Heart left ventricle (tissue), 16 donors: ENCODE results near the gene DIP2C. TPM values are rescaled to one million over a fixed set of nuclear protein-coding genes. Genes with fewer than 3 reads are reported as not detected.

Source experiments
- ATAC-seq, 4 donors: fragments of 200-7000 bp; cut with Tn5 transposase; one replicate each; pipeline ENCODE4 v1.9.1; 2020 to 2022; ENCODE audit warnings: moderate library complexity in 4 of 4, mild to moderate bottlenecking in 3 of 4, moderate number of reproducible peaks in 1 of 4
- DNase-seq, 5 donors: peaks; one replicate each; pipeline ENCODE4 v3.0.0-alpha.2; 2020
- H3K27ac ChIP-seq, 12 donors: fragments of 200-600 bp; sonication (generic) in 4 of 12; one replicate each; pipeline versions ENCODE4 v1.5.0 to v1.8.0; 2016 to 2022; ENCODE audit warnings: mild to moderate bottlenecking in 2 of 12
- H3K27me3 ChIP-seq, 9 donors: fragments of 200-600 bp; sonication (generic) in 2 of 9; one replicate each; pipeline versions ENCODE4 v1.5.1 to v1.8.0; 2016 to 2022; ENCODE audit warnings: mild to moderate bottlenecking in 3 of 9
- H3K36me3 ChIP-seq, 9 donors: fragments of 200-600 bp; sonication (generic) in 2 of 9; one replicate each; pipeline versions ENCODE4 v1.5.0 to v1.8.0; 2018 to 2022; ENCODE audit warnings: mild to moderate bottlenecking in 2 of 9
- H3K4me1 ChIP-seq, 12 donors: fragments of 200-600 bp; sonication (generic) in 4 of 12; one replicate each; pipeline versions ENCODE4 v1.5.0 to v1.8.0; 2016 to 2022; ENCODE audit warnings: mild to moderate bottlenecking in 3 of 12
- H3K4me3 ChIP-seq, 12 donors: fragments of 200-600 bp; sonication (generic) in 4 of 12; one replicate each; pipeline versions ENCODE4 v1.5.0 to v1.8.0; 2017 to 2022; ENCODE audit warnings: mild to moderate bottlenecking in 9 of 12, moderate library complexity in 4 of 12
- H3K9me3 ChIP-seq, 12 donors: fragments of 200-600 bp; sonication (generic) in 4 of 12; one replicate each; pipeline versions ENCODE4 v1.5.0 to v1.8.0; 2016 to 2022; ENCODE audit warnings: mild to moderate bottlenecking in 1 of 12
- POLR2A ChIP-seq, 2 donors: fragments of 450-650 bp; IDR thresholded peaks; one replicate each; pipeline ENCODE4 v1.6.1; 2017; ENCODE audit warnings: antibody characterized with exemption in 2 of 2, mild to moderate bottlenecking in 2 of 2, moderate library complexity in 2 of 2
- WGBS, 4 donors: extraction: QIAGEN DNeasy Blood & Tissue Kit in 2 of 4; methylation state at CpG; one replicate each; pipeline versions ENCODE4 v1.1.5 to v1.1.7; 2013 to 2018; 5-methylcytosine and 5-hydroxymethylcytosine counted together
- intact Hi-C, 10 donors: fragments of 100-400 bp; cut with DNase I; formaldehyde crosslinking; loops; one replicate each; pipeline versions ENCODE4 v1.11.1 to v1.14.2; 2022
- microRNA-seq, 4 donors: library from miRNA; unstranded; fragments of <30 nt; microRNA quantifications; one replicate each; pipeline versions ENCODE4 to v1.2.0, GENCODE V29; 2017 to 2020
- polyA plus RNA-seq, 2 donors: library from polyadenylated mRNA; stranded (reverse); fragments of 200-250 nt; gene quantifications; one replicate each; pipeline ENCODE4 v1.2.3, GENCODE V29; 2013
- total RNA-seq, 9 donors: library from RNA; depleted of rRNA in 2 of 9; stranded (reverse); fragments of >200 nt in 2 of 9; fragmentation: NEBNext Ultra II Directional in 3 of 9; extraction: Animal tissue kit (Norgen Biotek cat#: 25700) in 3 of 9; gene quantifications; one replicate each; pipeline versions ENCODE4 v1.1.0 to v1.2.4, GENCODE V29; 2016 to 2023
- TF ChIP-seq, protein P1 (sequence below), 12 donors: fragments of 200-600 bp; sonication (generic) in 4 of 12; IDR thresholded peaks; one replicate each; pipeline versions ENCODE4 v1.5.0 to v1.8.0; 2018 to 2022; ENCODE audit warnings: antibody characterized with exemption in 12 of 12, mild to moderate bottlenecking in 5 of 12
- donor health status: ischemic (EF 13 %, LVEDD 7.1; RV severe dilation, severe dysfunction).
- donor health status: healthy with polysubstance abuse.
- donor health status: DM: no; HTN: yes; CAD: no.
- donor health status: DM: no; HTN: no; CAD: no.
- donor health status: ischemic (EF 25% LVEDD 6.9; RV normal size, moderate dysfunction).
- donor health status: ischemic (EF 25% LVEDD 5.7; RV mildly dilated, moderate dysfunction).
- donor health status: healthy.
- donor health status: DM: yes; HTN: yes; CAD: no.
- donor health status: ischemic (EF 35%, LVEDD 5.7; RV mildly dilated, moderate dysfunction).
- donor health status: nonischemic (EF 11% LVEDD 7.7; RV severe dilation, severe dysfunction).
- donor health status: DM: yes; HTN: yes; CAD: no.
- donor health status: PGD.
- donor health status: ischemic (EF 29% LVEDD 5.4; RV normal size, mild dysfunction).
- donor health status: nonischemic (EF 23%, LVEDD 6.1; RV moderate dilation, normal function).

DIP2C gene
- total and polyA plus RNA-seq, 11 donors: 7.4 to 43.1 (median 28.5) TPM

DNA sequence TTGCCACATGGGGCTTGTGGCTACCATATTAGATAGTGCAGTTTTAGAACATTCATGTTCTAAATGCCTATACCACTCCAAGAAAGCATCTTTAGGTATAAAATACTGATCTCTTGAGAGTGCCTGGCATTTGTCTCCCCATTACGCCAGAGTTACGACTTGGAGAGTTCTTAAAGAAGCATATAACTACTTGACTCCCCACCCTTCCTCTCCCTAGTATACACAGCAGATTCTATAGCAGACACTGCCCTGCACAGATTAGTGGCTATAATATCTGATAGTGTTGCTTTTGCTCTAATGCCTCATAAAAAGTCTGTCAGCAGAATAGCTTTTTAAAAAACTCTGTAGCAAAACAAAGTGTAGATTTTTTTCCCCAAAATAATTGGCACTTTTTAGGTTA is 463.4 kb downstream of the DIP2C start:
- H3K4me1 ChIP-seq: peaks cover 0 to under 1% (median 0%) of the 10 kb centered on the region in 12 donors
- TF ChIP-seq, protein P1, sequence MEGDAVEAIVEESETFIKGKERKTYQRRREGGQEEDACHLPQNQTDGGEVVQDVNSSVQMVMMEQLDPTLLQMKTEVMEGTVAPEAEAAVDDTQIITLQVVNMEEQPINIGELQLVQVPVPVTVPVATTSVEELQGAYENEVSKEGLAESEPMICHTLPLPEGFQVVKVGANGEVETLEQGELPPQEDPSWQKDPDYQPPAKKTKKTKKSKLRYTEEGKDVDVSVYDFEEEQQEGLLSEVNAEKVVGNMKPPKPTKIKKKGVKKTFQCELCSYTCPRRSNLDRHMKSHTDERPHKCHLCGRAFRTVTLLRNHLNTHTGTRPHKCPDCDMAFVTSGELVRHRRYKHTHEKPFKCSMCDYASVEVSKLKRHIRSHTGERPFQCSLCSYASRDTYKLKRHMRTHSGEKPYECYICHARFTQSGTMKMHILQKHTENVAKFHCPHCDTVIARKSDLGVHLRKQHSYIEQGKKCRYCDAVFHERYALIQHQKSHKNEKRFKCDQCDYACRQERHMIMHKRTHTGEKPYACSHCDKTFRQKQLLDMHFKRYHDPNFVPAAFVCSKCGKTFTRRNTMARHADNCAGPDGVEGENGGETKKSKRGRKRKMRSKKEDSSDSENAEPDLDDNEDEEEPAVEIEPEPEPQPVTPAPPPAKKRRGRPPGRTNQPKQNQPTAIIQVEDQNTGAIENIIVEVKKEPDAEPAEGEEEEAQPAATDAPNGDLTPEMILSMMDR (IDR thresholded peaks at IDR 0.05): no peak
- no peak for ATAC-seq
- H3K27me3 ChIP-seq: no peaks in the 10 kb centered on the region
- peaks cover 0 to 5% (median 0%) of the 10 kb centered on the region in 9 donors for H3K36me3 ChIP-seq
- no peak overlapping the region for H3K4me3 ChIP-seq
- H3K27ac ChIP-seq: no peak overlapping the region
- 93 to 98% (median 96%) methylated on average over 2 of the region's 2 CpGs for WGBS, 4 donors
- no peak for DNase-seq
- intact Hi-C loops: no loop called here
- no peaks in the 10 kb centered on the region for H3K9me3 ChIP-seq

- DNase-seq (no peak), ATAC-seq (no peak)
- WGBS, 4 donors: 86 to 90% (median 87%) methylated on average over 3 of the region's 3 CpGs
- TF ChIP-seq, protein P1 (IDR thresholded peaks at IDR 0.05): no peak
- TF ChIP-seq POLR2A (IDR thresholded peaks at IDR 0.05): no peak
- Histone ChIP-seq H3K27me3 (no peaks in the 10 kb centered on the region), H3K4me3 (no peak overlapping the region), H3K36me3 (peaks cover 0 to 5% (median 0%) of the 10 kb centered on the region in 9 donors), H3K9me3 (no peaks in the 10 kb centered on the region), H3K4me1 (peaks cover 0 to 12% (median 0%) of the 10 kb centered on the region in 12 donors), H3K27ac (no peak overlapping the region)
- intact Hi-C loops: no loop called here
Observed at GRCh38 chr10:224571-224970, 464.9 kb downstream of the DIP2C start.

Small RNA genes within 50 kb of the gene (microRNA-seq; reads per million reads assigned to microRNA genes)
- 1.8 to 9.1 (median 5.4) reads per million in 4 donors for gene MIR5699

Other genes with a start within 250 kb of the DIP2C start
- 10 to 100 TPM; 26.8 to 81.1 (median 64.8) TPM for gene LARP4B, start 242.0 kb upstream of the DIP2C start, total RNA-seq
- gene LARP4B, start 242.0 kb upstream of the DIP2C start, polyA plus RNA-seq: 10 to 100 TPM; 20.1 to 23.1 TPM